GM21423 (cell line): ENCODE measurements around the gene INTS6L.

Source experiments
- ATAC-seq: cut with Tn5 transposase; IDR thresholded peaks from one replicate; pipeline ENCODE4 v1.9.1; 2021; ENCODE audit warnings: mild to moderate bottlenecking, moderate library complexity; ENCODE audit not compliant: unreplicated experiment

INTS6L gene, protein sequence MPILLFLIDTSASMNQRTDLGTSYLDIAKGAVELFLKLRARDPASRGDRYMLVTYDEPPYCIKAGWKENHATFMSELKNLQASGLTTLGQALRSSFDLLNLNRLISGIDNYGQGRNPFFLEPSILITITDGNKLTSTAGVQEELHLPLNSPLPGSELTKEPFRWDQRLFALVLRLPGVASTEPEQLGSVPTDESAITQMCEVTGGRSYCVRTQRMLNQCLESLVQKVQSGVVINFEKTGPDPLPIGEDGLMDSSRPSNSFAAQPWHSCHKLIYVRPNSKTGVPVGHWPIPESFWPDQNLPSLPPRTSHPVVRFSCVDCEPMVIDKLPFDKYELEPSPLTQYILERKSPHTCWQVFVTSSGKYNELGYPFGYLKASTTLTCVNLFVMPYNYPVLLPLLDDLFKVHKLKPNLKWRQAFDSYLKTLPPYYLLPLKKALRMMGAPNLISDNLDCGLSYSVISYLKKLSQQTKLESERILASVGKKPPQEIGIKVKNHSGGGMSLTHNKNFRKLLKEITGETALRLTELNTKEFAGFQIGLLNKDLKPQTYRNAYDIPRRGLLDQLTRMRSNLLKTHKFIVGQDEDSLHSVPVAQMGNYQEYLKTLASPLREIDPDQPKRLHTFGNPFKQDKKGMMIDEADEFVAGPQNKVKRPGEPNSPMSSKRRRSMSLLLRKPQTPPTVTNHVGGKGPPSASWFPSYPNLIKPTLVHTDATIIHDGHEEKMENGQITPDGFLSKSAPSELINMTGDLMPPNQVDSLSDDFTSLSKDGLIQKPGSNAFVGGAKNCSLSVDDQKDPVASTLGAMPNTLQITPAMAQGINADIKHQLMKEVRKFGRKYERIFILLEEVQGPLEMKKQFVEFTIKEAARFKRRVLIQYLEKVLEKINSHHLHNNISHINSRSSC

DNA sequence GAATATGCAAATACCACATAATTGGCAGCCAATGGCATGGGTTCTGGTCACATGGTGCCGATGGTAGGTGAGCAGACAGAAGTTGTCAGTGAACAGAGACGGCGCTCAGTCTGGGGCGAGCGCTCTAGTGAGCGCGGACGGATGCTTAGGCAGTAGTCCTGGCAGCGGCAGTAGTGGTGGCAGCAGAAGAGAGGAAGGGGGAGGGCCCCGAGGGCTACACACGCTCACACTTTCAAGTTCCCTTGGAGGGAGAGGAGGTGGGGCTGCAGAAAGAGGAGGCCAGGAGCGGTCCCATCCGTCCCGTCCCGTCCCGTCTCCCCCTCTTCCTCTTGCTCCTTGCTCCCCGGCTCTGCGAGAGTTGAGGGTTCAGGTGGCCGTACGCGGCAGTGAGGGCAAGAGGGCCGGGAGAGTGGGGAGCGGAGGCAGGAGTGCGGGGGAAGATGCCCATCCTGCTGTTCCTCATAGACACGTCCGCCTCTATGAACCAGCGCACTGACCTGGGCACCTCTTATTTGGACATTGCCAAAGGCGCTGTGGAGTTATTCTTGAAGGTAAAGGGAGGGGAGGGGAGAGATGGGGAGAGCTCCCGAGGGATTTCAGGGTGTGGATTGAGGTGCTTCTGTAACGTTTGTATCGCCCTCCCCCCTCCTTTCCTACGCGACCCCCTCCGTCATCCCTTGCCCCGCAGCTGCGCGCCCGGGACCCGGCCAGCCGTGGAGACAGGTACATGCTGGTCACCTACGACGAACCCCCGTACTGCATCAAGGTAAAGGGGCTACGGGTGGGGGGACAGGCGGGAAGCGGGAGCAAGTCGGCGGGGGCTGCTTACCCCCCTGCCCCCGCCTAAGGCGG lies at the start of gene INTS6L:
Gene INTS6L, plus strand, starts transcription at position 108 of the 852 bp plus-strand sequence. Its CDS starts 333 bp downstream, at position 441.
- ATAC-seq, result peak; percentile 75

DNA sequence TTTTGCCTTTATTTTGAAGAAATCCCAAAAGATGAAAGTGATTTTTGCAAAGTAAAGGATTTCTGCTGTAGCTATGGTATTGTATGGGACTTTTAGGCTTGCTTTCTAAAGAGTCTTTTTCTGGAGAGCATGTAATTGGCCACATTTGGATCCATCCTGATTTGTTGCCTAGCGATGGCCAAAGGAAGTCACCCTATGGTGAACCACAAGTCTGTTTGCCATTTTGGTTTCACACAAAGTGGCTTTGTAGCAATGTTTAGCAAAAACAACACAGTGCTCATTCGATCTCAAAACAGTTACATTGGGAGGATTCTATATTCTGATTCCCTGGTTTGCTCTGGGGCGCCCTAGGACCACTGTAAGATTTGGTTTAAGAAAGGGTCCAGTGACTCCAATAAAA lies 44.1 kb upstream of the INTS6L start:
- ATAC-seq, result no peak

DNA sequence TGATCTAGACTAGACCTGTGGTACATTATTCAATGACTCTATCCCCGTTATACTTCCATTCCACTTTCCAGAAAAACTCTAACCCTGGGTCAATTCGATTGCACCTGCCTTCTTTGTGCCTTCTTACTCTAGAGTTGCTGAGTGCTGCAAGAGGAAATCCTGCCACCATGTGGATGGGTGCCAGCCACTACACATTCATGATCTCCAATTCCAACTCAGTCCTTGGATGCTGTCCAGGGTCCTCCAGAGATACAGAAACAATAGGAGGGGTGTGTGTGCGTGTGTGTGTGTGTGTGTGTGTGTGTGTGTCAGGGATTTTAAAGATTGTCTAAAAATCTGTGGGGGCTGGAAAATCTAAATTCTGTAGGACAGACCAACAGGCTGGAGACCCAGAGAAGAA lies 42.9 kb upstream of the INTS6L start:
- no peak for ATAC-seq

DNA sequence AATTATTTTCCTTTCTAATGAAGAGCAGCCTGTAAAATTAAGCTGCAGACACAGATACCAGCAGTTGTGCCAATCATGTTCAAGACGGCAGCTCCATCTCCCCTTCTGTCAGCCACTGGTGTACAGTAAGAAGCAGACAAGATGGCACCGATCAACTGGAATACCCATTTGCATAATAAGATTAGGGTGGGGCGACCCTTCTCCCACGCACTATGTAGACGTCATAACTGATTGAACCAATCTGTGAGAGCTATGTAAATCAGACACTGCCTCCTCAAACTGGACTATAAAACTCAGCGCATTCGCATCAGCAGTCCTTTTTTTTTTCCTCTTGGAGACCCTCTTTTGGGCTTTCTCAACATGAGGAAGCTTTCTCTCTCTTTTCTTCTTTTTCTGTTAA lies 40.4 kb upstream of the INTS6L start:
- no peak for ATAC-seq

DNA sequence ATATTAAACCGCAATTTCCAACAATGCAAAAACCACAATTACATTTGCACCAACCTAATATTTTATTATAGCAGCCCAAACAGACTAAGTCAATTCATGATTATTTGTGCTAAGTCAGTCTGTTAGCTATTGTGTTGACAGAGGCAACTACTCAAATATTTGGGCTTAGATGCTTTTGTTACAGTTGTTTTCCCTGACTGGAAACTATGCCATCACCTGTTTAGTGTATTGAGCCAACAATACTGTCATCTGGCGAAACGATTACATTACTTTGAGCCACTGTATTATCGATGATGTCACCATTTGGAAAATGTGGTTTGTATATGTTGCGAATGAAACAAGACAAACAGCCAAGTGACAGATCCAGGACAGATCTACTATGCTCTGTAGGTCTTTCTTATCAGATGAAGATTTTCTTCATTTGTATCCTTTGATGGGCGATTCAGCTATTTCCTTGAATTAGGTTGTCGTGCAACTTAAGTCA lies 38.7 kb upstream of the INTS6L start:
- ATAC-seq, result no peak

DNA sequence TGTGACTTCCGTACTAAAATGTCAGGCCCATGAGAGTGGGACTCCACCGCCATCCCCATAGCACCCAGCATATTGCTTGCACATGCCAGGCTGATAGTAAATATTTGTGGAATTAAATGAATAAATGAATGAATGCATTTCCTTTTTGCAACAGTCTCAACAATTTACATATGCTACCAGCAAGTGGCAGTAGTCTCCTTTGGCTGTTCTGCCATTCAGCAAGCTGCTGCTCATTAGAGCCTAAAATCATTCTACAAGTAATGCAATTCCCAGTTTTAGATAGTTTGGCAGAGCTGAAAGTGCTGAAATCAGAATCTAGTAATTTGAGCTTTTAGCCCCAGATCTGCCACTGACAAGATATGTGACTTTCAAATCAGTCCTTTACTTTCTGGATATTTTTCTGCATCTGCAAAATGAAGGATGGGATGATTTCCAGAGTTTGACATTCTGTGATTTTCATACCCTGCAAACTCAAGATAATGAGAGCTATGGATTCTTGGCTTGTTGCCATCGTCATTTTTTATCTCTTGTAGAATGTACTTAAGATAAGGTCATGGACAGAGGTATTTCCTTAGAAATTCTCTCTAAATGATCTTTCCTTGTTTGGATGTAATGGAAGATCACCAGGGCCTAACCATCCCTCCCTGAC lies 35.7 kb upstream of the INTS6L start:
- no peak for ATAC-seq

DNA sequence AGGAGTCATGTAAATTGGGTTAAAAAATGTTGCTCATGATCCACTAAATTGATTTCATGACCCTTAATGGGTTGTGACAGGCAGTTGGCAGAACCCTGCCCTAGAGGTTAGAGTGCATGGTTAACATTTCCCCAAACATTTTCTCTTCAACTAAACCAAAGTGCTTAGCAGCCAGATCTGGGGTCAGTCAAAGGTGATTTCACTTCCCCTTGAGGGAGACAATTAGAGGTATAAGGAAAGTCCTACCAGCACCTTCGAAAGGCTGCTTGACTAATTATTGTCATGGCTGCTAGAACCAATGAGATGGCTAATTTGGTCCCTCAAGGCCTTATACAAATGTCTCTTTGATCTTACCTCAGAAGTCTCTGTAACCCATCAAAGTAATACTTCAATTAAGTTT lies 30.9 kb upstream of the INTS6L start:
- peak; percentile 84 for ATAC-seq

DNA sequence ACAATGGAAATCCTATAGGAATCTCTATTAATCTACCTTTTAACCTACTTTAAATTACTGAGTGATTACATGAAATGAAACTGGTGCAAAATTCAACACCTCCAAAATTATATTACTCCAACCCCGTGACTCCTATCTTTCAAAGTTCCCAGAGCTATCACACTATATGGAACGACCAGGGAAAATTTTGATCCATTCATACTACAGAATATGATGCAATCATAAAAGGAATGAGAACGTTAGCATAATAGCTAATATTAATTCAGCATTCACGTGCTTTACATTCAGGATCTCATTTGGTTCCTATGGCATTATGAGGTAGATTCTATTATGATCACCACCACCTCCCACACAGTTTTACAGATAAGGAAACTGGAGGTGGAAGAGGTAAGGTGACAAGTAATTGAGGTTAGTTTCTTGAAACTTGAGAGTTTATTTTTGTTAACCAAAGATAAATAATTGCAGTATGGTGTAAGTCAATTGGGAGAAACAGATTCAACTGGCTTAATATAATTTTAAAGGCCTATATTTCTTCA lies 29.4 kb upstream of the INTS6L start:
- ATAC-seq, result no peak

DNA sequence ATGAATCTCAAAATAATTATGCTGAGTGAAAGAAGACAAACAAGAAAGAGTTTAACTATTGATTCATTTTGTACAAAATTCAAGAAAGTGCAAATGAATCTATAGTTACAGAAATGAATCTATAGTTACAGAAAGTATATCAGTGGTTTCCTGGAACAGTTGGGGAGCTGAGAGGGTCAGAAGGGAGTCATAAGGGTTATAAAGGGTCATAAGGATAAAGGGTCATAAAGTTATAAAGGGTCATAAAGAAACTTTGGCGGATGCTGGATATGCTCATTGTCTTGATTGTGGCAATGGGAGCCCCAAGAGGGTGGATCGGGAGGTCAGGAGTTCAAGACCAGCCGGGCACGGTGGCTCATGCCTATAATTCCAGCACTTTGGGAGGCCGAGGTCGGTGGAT lies 26.0 kb upstream of the INTS6L start:
- ATAC-seq, result no peak

DNA sequence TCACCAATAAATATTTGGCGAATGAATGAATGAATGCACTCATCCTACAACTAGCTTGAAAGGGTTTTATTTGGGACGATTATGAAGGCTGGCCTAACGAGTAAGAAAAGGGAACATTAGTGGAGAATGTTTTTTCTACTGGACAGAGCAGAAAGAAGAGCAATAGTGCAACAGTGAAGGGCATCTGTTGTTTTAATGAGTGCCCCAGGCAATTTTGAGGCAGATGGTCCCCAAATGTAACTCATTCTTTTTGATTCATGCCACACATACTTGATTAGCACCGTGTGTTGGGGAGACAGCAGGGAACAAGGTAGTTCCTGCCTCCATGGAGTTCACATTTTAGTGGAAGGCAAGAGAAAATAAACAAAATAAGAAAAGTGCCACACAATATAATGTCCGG lies 22.7 kb upstream of the INTS6L start:
- ATAC-seq, result no peak

DNA sequence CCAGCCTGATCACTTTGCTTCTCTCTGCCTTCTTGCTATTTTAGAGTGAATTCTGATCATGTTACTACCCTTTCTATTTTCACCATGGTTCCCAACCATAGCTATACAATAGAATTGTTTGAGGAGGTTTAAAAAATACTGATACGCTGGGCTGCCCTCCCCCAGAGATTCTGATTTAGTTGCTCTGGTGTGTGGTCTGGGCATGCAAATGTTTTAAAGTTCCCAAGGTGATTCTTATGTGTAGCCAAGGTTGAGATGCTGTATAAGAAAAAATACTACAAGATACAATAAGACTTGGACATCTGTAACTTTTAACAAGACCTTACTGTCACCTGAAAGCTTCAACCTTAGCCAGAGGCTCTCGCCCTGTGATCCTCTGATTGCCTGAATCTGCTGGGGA lies 22.2 kb upstream of the INTS6L start:
- ATAC-seq, result no peak

DNA sequence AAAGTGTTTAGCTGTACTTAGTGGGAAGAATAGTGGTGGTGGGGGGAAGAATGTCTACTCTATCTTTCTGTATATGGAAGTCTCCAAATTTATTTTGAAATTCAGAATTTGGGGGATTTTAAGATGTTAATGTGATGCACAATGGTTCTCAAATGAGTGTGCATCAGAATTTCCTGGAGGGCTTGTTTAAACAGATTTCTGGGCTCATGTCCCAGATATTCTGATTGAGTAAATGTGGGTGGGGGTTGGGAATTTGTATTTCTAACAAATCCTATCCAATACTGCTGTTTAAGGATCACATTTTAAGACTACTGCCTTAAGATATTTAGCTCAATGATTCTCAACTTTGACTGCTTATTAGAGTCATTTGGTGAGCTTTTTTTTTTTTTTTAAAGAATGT lies 15.1 kb upstream of the INTS6L start:
- ATAC-seq, result no peak

DNA sequence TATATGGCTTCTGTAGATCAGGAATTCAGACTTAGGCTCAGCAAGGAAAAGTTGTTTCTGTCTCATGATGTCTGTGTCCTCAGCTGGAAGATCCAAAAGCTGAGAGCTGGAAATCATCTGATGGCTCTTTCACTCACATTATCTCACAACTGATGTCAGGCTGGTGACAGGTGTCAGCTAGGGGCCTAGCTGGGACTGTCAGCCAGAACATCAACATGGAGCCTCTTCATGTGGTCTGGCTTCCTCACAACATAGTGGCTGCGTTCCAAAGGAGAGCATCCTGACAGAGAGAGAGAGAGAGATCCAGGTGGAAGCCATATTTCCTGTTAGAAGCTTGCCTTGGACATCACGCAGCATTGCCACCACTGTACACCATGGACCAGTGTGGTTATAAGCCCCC lies 10.6 kb upstream of the INTS6L start:
- ATAC-seq, result no peak

DNA sequence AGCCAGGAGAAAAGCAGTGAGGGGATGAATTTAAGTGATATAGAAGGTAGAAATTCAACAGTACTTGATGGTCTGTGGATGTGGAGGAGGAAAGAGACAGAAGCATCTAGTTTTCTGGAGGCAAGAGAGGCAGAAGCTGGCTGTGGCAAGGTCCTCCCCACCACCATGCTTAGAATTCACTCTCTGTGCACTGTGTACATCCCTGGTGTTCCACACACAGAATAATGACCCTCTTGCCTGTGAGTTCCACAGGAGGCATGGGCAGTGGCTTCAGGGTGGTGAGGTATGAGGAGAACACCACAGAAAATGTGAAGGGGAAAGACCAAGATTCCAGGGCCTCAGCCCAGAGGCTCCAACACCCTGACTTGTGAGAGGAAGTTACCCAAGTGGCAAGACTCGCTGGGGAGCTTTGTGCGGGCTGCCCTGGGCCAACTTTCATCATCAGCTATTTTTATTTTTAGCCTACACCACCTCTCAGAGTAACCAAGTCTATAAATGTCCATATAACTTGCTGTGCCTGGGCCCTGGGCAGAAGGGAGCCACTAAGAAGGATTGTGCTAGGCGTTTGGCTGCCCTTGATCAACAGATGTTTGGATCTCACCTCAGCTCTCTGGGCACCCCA lies 7.8 kb upstream of the INTS6L start:
- no peak for ATAC-seq

DNA sequence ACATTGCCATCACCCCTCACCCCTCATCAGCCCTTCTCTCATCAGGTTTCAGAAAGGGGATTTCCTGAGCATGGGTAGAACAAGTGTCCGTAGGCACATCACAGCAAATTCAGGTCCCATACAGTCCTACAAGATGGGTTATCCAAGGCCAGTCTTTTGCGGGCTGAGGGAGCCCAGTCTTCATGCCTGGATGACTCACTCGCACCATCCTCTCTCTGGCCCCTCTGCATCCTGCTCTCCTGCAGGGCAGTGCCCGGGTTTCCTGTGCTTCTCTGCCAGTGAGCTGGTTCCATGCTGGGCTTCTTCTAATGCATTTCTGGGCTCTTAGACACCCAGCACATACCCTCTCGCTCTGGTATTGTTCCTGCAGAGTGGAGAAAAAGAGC lies 7.3 kb upstream of the INTS6L start:
- ATAC-seq, result no peak

DNA sequence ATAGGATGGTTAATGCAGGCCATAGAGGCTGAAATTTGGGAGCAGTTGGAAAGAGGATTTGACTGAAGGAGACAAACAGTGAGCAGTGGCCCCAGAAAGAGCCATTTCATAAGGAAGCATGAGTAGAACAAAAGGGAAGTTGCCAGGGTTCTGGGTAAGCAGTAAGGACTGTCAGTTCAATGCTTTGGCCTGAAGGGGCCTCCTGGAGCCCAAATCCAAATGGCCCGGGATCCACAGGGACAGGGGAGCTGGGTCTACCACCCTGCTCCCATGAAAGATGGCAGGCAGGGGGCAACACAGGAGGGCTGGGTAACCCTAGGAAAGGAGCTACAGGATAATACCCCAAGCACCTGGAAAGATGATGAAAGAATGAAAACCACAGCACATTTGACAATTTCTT lies 4.1 kb upstream of the INTS6L start:
- no peak for ATAC-seq

DNA sequence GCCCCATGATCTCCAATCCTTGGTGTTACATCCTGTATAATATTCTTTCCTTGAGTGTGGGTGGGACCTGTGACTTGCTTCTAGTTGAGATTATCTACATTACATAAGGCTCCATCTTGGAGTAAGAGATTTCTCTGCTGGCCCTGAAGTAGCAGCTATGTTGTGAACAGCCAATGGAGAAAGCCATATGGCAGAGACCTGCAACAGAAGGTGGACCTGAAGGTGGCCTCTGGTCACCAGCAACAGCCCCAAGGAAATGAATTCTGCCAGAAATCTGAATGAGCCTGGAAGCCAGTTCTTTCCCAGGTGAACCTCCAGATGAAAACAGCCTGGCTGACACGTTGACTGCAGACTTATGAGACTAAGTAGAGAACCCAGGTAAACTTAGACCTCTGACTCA lies 2.3 kb upstream of the INTS6L start:
- no peak for ATAC-seq

DNA sequence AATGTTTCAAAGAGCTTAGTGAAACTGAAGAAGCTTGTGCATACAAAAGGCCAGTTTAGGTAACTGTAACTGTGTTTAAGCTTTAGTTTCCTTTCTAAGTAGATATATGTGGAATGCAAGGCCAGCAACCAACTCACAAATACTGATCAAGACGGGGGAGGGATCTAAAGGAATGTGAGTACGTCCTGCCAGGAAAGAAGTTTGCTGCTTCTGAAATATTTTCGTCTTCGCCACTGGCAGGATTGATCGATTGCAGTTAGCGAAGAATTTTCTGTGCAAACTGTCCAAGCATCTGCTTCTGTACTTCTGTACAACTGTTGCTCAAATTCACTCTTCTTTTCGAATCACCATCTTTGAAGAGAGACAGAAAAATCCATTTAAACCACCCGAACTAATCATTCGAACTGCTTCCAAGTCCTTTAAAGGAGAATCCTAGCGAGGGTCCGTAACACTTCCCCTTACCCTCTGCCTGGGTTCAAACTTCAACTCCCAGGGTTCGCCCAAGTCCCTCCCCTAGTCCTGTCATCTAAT lies 373 bp upstream of the INTS6L start:
- no peak for ATAC-seq

DNA sequence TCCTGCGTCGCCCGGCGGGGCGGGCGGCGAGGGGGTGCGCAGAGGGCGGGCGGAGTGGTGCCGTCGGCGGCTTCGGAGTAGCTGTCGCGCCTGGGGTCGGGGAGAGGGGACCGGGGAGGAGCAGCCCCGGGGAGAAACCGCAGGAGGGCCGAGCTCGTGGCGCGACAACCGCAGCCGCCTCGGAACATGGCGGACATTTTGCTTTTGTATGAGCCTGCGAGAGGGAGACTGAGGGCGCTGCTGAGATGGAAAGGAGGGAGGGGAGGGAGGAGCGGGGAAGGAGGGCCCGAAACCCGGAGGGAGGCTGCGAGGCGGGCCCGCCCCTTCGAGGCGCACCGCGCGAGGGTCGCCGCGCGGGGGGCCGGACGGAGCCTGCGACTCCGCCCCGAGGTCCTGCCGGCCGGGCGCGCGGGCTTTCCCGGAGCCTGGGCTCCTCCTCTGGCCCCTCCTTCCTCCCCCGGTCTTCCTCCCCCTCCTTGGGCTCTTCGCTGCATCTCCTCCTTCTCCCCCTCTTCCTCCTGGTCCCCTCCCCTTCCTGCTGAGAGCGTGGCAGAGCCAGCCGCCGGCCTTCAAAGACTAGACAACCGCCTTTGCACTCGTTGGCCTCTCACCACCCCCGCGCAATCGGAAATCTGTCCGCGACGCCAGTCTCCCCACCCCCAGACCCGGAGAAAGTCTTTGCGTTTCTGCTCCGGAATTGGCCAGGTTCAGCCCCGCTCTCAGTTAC lies 1.1 kb downstream of the INTS6L start:
- ATAC-seq, result peak; percentile 63
